Upper lobe of left lung (tissue), 6 donors: ENCODE measurements around the gene KLF17. TPM values are rescaled to one million over a fixed set of nuclear protein-coding genes. Genes with fewer than 3 reads are reported as not detected.

Source experiments
- ATAC-seq, 2 donors: fragments of 200-7000 bp; cut with Tn5 transposase; one replicate each; pipeline ENCODE4 v1.9.1; 2022; ENCODE audit warnings: mild to moderate bottlenecking in 2 of 2, moderate library complexity in 2 of 2; ENCODE audit not compliant: low FRiP score in 2 of 2
- DNase-seq, 2 donors: peaks; one replicate each; pipeline ENCODE4 v3.0.0-alpha.2; 2019 to 2020
- H3K27ac ChIP-seq, 4 donors: fragments of 200-600 bp; sonication (generic); one replicate each; pipeline ENCODE4 v1.5.1; 2016 to 2019
- H3K27me3 ChIP-seq, 4 donors: fragments of 200-600 bp; sonication (generic); one replicate each; pipeline ENCODE4 v1.5.1; 2017 to 2019
- H3K36me3 ChIP-seq, 4 donors: fragments of 200-600 bp; sonication (generic); one replicate each; pipeline ENCODE4 v1.5.1; 2016 to 2019
- H3K4me1 ChIP-seq, 4 donors: fragments of 200-600 bp; sonication (generic); one replicate each; pipeline ENCODE4 v1.5.1; 2018 to 2019
- H3K4me3 ChIP-seq, 4 donors: fragments of 200-600 bp; sonication (generic); one replicate each; pipeline ENCODE4 v1.5.1; 2017 to 2019; ENCODE audit warnings: mild to moderate bottlenecking in 2 of 4, moderate library complexity in 1 of 4
- H3K9me3 ChIP-seq, 4 donors: fragments of 200-600 bp; sonication (generic); one replicate each; pipeline ENCODE4 v1.5.1; 2018 to 2019
- CTCF ChIP-seq, 6 experiments: fragments of 450-650 bp in 4 of 6; fragments of 200-600 bp in 2 of 6; sonication (generic) in 2 of 6; IDR thresholded peaks; one replicate each; pipeline ENCODE4 v1.5.1; 2016 to 2019; ENCODE audit warnings: antibody characterized with exemption in 6 of 6
- EP300 ChIP-seq, 4 donors: sonication (generic); formaldehyde crosslinking; IDR thresholded peaks; one replicate each; pipeline ENCODE4 v1.5.1; 2017; ENCODE audit warnings: antibody characterized with exemption in 4 of 4, control low read depth in 2 of 4
- POLR2A ChIP-seq, 4 donors: fragments of 450-650 bp; IDR thresholded peaks; one replicate each; pipeline ENCODE4 v1.5.1; 2016 to 2017; ENCODE audit warnings: antibody characterized with exemption in 4 of 4, mild to moderate bottlenecking in 2 of 4
- POLR2AphosphoS5 ChIP-seq, 2 donors: sonication (generic); formaldehyde crosslinking; IDR thresholded peaks; one replicate each; pipeline ENCODE4 v1.5.1; 2017; ENCODE audit warnings: antibody characterized with exemption in 2 of 2
- WGBS, 2 donors: methylation state at CpG; one replicate each; pipeline ENCODE4 v1.1.5; 2017 to 2018; 5-methylcytosine and 5-hydroxymethylcytosine counted together
- total RNA-seq, 6 donors: library from RNA; depleted of rRNA in 4 of 6; stranded (reverse); fragments of >200 nt in 4 of 6; gene quantifications; one replicate each; pipeline versions ENCODE4 v1.1.0 to v1.2.1, GENCODE V29; 2016 to 2021
- donor health status: DM: no; HTN: no; CAD: no; lungs with moderate emphysema.
- donor health status: DM: no; HTN: yes; CAD: no; lungs with severe emphysema.

Gene KLF17
- under 1 TPM in 5 of 6 donors, not detected in 1; 0.11 to 0.39 (median 0.33) TPM for total RNA-seq

GRCh38 chr1:44118682-44119081, at the start of gene KLF17:
TSS of gene KLF17 (plus strand) at chr1:44118821. CDS start at chr1:44118908, 87 bp downstream.
- Histone ChIP-seq H3K4me1 (no peaks in the 10 kb centered on the region), H3K9me3 (no peaks in the 10 kb centered on the region), H3K4me3 (no peak within 1 kb of the TSS), H3K27ac (no peak within 1 kb of the TSS), H3K36me3 (no peaks in the 10 kb centered on the region), H3K27me3 (no peaks in the 10 kb centered on the region)
- peak in 1 of 2 donors; percentile 66 for DNase-seq
- ATAC-seq, result peak in 1 of 2 donors; percentile 43
- 95 to 96% methylated on average over 25 of the region's 25 CpGs for WGBS, 2 donors
- TF ChIP-seq EP300 (IDR thresholded peaks at IDR 0.05), result no peak
- no peak for TF ChIP-seq POLR2AphosphoS5 (IDR thresholded peaks at IDR 0.05)
- no peak for TF ChIP-seq POLR2A (IDR thresholded peaks at IDR 0.05)
- TF ChIP-seq CTCF (IDR thresholded peaks at IDR 0.05), result no peak

GRCh38 chr1:44071461-44071860, 47.2 kb upstream of the KLF17 start:
- no peak overlapping the region for H3K4me3 ChIP-seq
- WGBS, 2 donors, result 48 to 73% methylated on average over 3 of the region's 3 CpGs
- TF ChIP-seq POLR2AphosphoS5 (IDR thresholded peaks at IDR 0.05) (no peak), EP300 (IDR thresholded peaks at IDR 0.05) (no peak), CTCF (IDR thresholded peaks at IDR 0.05) (no peak), POLR2A (IDR thresholded peaks at IDR 0.05) (no peak)
- no peaks in the 10 kb centered on the region for H3K36me3 ChIP-seq
- DNase-seq (no peak), ATAC-seq (no peak)
- no peaks in the 10 kb centered on the region for H3K9me3 ChIP-seq
- no peak overlapping the region for H3K27ac ChIP-seq
- H3K27me3 ChIP-seq, result no peaks in the 10 kb centered on the region
- peaks cover 7 to 18% (median 12%) of the 10 kb centered on the region in 4 donors for H3K4me1 ChIP-seq

GRCh38 chr1:44072204-44072603, 46.4 kb upstream of the KLF17 start:
- DNase-seq (no peak), ATAC-seq (peak in 1 of 2 donors; percentile 23)
- Histone ChIP-seq H3K36me3 (no peaks in the 10 kb centered on the region), H3K27ac (no peak overlapping the region), H3K27me3 (no peaks in the 10 kb centered on the region), H3K4me3 (no peak overlapping the region), H3K9me3 (no peaks in the 10 kb centered on the region), H3K4me1 (peaks cover 7 to 18% (median 12%) of the 10 kb centered on the region in 4 donors)
- TF ChIP-seq EP300 (IDR thresholded peaks at IDR 0.05), result no peak

GRCh38 chr1:44072821-44073220, 45.8 kb upstream of the KLF17 start:
- Histone ChIP-seq H3K4me1 (peaks cover 7 to 13% (median 10%) of the 10 kb centered on the region in 4 donors), H3K4me3 (no peak overlapping the region), H3K27me3 (no peaks in the 10 kb centered on the region), H3K9me3 (no peaks in the 10 kb centered on the region), H3K36me3 (no peaks in the 10 kb centered on the region), H3K27ac (no peak overlapping the region)
- 72 to 73% methylated on average over 2 of the region's 2 CpGs for WGBS, 2 donors
- TF ChIP-seq CTCF (IDR thresholded peaks at IDR 0.05), result no peak
- TF ChIP-seq EP300 (IDR thresholded peaks at IDR 0.05), result no peak
- no peak for TF ChIP-seq POLR2AphosphoS5 (IDR thresholded peaks at IDR 0.05)
- no peak for TF ChIP-seq POLR2A (IDR thresholded peaks at IDR 0.05)
- ATAC-seq (no peak), DNase-seq (no peak)

GRCh38 chr1:44073528-44073927, 45.1 kb upstream of the KLF17 start:
- Histone ChIP-seq H3K4me3 (no peak overlapping the region), H3K9me3 (no peaks in the 10 kb centered on the region)

More at GRCh38 chr1:44073528-44073927, 45.1 kb upstream of the KLF17 start:
- ATAC-seq (no peak), DNase-seq (no peak)
- Histone ChIP-seq H3K4me1 (peaks cover 4 to 7% (median 6%) of the 10 kb centered on the region in 4 donors), H3K27me3 (no peaks in the 10 kb centered on the region), H3K27ac (no peak overlapping the region), H3K36me3 (no peaks in the 10 kb centered on the region)
- TF ChIP-seq CTCF (IDR thresholded peaks at IDR 0.05) (no peak), POLR2A (IDR thresholded peaks at IDR 0.05) (no peak), POLR2AphosphoS5 (IDR thresholded peaks at IDR 0.05) (no peak), EP300 (IDR thresholded peaks at IDR 0.05) (no peak)
- 60 to 61% methylated on average over 2 of the region's 2 CpGs for WGBS, 2 donors
